CD8-positive, alpha-beta memory T cell (primary cell): ENCODE results near the gene ZNF556. TPM values are rescaled to one million over a fixed set of nuclear protein-coding genes. Genes with fewer than 3 reads are reported as not detected.
"Not testable (repeated sequence)": the region's sequence is repeated elsewhere in the genome, so short reads cannot be mapped to it uniquely, and the experiment has no call there.

Experiments used
- CTCF ChIA-PET: fragments of 350-600 bp; sonication (Branson Sonifier 250); formaldehyde crosslinking; loops from one replicate; lab custom pipeline; 2021; ENCODE audit warnings: antibody characterized with exemption; lab: Charles Lee
- POLR2A ChIA-PET: fragments of 350-600 bp; sonication (Branson Sonifier 250); formaldehyde crosslinking; loops from one replicate; lab custom pipeline; 2021; ENCODE audit warnings: antibody characterized with exemption; lab: Charles Lee
- DNase-seq, 5 donors: peaks; one replicate each; pipeline versions ENCODE4 v3.0.0 to v3.0.0-alpha.2; 2020 to 2022; ENCODE audit warnings: mixed read lengths in 1 of 5
- H3K27ac ChIP-seq: one replicate; pipeline ENCODE4 v1.7.0; 2013; ENCODE audit warnings: low read depth, mild to moderate bottlenecking, low read length, moderate library complexity
- H3K27me3 ChIP-seq: 2 replicates; pipeline ENCODE4 v1.7.0; 2013; ENCODE audit warnings: low read length, mild to moderate bottlenecking; ENCODE audit not compliant: insufficient read depth, poor library complexity, severe bottlenecking
- H3K36me3 ChIP-seq: 2 replicates; pipeline ENCODE4 v1.7.0; 2013; ENCODE audit warnings: mild to moderate bottlenecking, low read length, moderate library complexity; ENCODE audit not compliant: insufficient read depth
- H3K4me1 ChIP-seq: 2 replicates; pipeline ENCODE4 v1.7.0; 2013; ENCODE audit warnings: mild to moderate bottlenecking, low read length, moderate library complexity; ENCODE audit not compliant: insufficient read depth
- H3K4me3 ChIP-seq: 2 replicates; pipeline ENCODE4 v1.7.0; 2013; ENCODE audit warnings: mild to moderate bottlenecking, low read length
- H3K9me3 ChIP-seq: 2 replicates; pipeline ENCODE4 v1.7.0; 2013; ENCODE audit warnings: mild to moderate bottlenecking, low read length
- H3K27ac Mint-ChIP-seq, 8 donors: one replicate each; pipeline ENCODE4 v1.8.0; 2020 to 2021; ENCODE audit warnings: mixed read lengths in 8 of 8, mild to moderate bottlenecking in 6 of 8, inconsistent platforms in 3 of 8, moderate library complexity in 3 of 8
- H3K27me3 Mint-ChIP-seq, 2 donors: one replicate each; pipeline ENCODE4 v1.8.0; 2020 to 2021; ENCODE audit warnings: mixed read lengths in 2 of 2, mild to moderate bottlenecking in 1 of 2, moderate library complexity in 1 of 2
- H3K36me3 Mint-ChIP-seq, 3 donors: one replicate each; pipeline ENCODE4 v1.8.0; 2020 to 2021; ENCODE audit warnings: mixed read lengths in 3 of 3, inconsistent platforms in 1 of 3, mild to moderate bottlenecking in 1 of 3
- H3K4me1 Mint-ChIP-seq, 3 donors: one replicate each; pipeline ENCODE4 v1.8.0; 2020 to 2021; ENCODE audit warnings: mixed read lengths in 3 of 3, inconsistent platforms in 1 of 3, mild to moderate bottlenecking in 1 of 3
- H3K4me3 Mint-ChIP-seq, 7 donors: one replicate each; pipeline ENCODE4 v1.8.0; 2020 to 2021; ENCODE audit warnings: mixed read lengths in 7 of 7, mild to moderate bottlenecking in 6 of 7, moderate library complexity in 4 of 7, inconsistent platforms in 2 of 7
- H3K9me3 Mint-ChIP-seq, 5 donors: one replicate each; pipeline ENCODE4 v1.8.0; 2020 to 2022; ENCODE audit warnings: mixed read lengths in 5 of 5, mild to moderate bottlenecking in 3 of 5, moderate library complexity in 2 of 5, inconsistent platforms in 1 of 5
- polyA plus RNA-seq: library from polyadenylated mRNA; unstranded; fragments of 300-500 nt; fragmentation: Illumina TruSeq; gene quantifications from one replicate; pipeline ENCODE4 v1.2.3, GENCODE V29; 2021
- total RNA-seq, 2 experiments: library from RNA; stranded (reverse); gene quantifications; one replicate each; pipeline ENCODE4 v1.2.3, GENCODE V29; 2021

The ZNF556 gene
- total and polyA plus RNA-seq, 3 experiments from 2014 or later: not detected

DNA sequence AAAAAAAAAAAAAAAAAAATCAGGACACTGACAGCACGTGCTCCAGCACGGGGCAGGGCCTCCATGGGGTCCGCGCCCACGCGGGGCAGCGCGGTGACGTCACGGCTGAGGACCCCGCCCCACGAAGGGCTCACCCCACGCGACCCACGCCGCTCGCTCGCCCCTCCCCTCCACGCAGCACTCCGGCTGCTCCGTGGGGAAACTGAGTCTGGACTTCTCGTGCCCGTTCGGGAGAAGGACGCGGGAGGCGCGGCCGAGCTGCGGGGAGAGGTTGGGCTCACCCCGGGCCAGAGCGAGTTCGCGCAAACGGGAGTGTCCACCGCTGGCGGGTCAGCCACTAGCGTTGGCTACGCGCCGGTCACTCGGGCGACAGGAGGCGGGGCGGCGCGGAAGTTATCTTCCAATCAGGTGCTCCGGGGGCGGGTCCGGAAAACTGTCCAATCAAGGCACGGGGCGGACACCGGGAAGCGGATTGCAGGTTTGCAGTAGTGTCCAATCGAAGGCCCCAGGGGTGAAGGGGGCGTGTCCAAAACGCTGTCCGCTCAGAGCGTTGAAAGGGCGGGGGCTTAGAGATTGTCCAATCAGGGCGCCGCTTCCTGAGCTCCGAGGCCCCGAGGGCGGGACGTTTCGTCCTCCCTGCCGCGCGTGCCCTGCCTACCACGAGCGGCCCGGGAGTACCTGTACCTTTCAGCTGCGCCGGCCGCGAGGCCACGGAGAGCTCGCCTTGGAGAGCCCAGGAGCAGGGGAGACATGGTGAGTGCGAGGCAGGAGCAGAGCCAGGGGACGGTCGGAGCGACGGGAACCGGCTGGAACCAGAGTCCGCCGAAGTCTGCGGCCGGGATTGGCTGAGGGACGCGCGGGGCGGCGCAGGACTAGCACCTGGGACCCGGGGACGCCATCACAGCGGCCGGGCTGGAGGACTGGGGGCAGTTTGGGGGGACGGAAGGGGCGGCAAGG lies 33.4 kb downstream of the ZNF556 start, which contains the start of gene ZNF57:
Gene ZNF57, plus strand, starts transcription at position 633 of the 957 bp plus-strand sequence. Its CDS starts 118 bp downstream, at position 751.
- no peaks in the 10 kb centered on the region for H3K27me3 ChIP-seq
- POLR2A ChIA-PET: interaction anchor here (0.6 to 1.1 kb wide), 3 partner anchors 50 to 984 kb away, joined by 3 to 10 read pairs (median 4); no protein-coding TSS in a partner anchor
- H3K36me3 ChIP-seq: no peaks in the 10 kb centered on the region
- H3K4me1 ChIP-seq: peaks cover 8% of the 10 kb centered on the region
- peaks cover 6% of the 10 kb centered on the region for H3K9me3 ChIP-seq
- Mint-ChIP-seq H3K27me3 (peaks cover 0 to 1% of the 10 kb centered on the region in 2 donors), H3K4me1 (peaks cover 15 to 26% (median 26%) of the 10 kb centered on the region in 3 donors), H3K27ac (peak within 1 kb of the TSS; percentile 65 to 93 (median 87)), H3K4me3 (peak within 1 kb of the TSS; percentile 87 to 98 (median 96)), H3K36me3 (peaks cover 0 to 6% (median 4%) of the 10 kb centered on the region in 3 donors), H3K9me3 (peaks cover 0 to 8% (median 6%) of the 10 kb centered on the region in 5 donors)
- peak within 1 kb of the TSS; percentile 47 for H3K27ac ChIP-seq
- CTCF ChIA-PET: interaction anchor here (1.1 to 1.3 kb wide), 2 partner anchors 13 to 253 kb away, joined by 4 read pairs; no protein-coding TSS in a partner anchor
- DNase-seq: peak; percentile 94 to 98 (median 96)
- H3K4me3 ChIP-seq: peak within 1 kb of the TSS; percentile 79

DNA sequence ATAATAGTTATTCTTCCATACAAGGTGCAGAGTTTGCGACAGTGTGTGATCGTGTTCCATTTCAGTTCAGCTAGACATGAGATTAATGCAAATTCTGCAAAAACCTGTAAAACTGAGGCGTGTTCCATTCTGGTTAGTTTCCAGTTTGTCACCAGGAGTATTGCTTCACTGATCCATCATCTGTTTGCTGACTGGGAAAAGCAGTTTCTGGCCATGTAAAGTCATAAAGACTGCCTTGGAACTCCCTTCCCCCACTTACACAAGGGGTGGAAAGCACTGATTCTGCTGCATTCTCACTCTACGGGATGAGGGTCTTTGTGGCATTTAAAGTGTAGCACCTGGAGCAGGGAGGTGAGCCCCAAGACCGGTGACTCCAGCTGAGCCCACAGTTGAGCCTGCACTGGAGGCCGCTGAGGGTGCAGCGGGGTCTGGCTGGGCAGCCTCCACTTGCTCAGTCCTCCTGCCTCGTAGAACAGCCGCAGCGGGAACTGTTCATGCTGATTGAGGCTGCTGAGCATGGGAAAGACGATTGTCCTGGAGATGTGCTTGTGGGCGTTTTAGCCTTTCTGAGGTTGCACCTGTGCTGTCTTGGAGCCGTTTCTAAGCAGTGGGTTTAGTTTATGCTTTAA lies 35.6 kb downstream of the ZNF556 start:
- H3K27me3 Mint-ChIP-seq: peaks cover 0 to 1% of the 10 kb centered on the region in 2 donors
- ChIA-PET POLR2A (no interaction called here), CTCF (no interaction called here)
- H3K36me3 ChIP-seq: no peaks in the 10 kb centered on the region
- no peak overlapping the region for H3K27ac ChIP-seq
- peak overlapping the region in 1 of 8 donors; percentile 27 for H3K27ac Mint-ChIP-seq
- H3K4me1 ChIP-seq: peaks cover 8% of the 10 kb centered on the region
- H3K4me3 Mint-ChIP-seq: peak overlapping the region in 4 of 7 donors; percentile 87 to 97 (median 94)
- no peaks in the 10 kb centered on the region for H3K9me3 ChIP-seq
- no peaks in the 10 kb centered on the region for H3K27me3 ChIP-seq
- H3K4me3 ChIP-seq: no peak overlapping the region
- DNase-seq: no peak
- H3K36me3 Mint-ChIP-seq: peaks cover 0 to 6% (median 4%) of the 10 kb centered on the region in 3 donors
- peaks cover 0 to 1% (median 0%) of the 10 kb centered on the region in 5 donors for H3K9me3 Mint-ChIP-seq
- peaks cover 15 to 33% (median 31%) of the 10 kb centered on the region in 3 donors for H3K4me1 Mint-ChIP-seq

DNA sequence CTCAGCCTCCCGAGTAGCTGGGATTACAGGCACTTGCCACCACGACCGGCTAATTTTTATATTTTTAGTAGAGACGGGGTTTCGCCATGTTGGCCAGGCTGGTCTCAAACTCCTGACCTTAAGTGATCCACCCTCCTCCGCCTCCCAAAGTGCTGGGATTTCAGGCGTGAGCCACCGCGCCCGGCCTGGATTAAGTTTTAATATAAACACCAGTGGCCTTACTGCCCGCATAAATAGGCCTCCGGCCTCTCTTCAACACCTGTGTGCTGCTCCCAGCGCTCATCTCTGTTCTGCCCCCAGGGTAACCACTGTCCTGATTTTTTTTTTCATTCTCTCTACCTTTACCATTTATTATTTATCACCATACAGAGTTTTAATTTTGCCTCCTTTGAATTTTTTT lies 36.2 kb downstream of the ZNF556 start:
- not testable (repeated sequence) for H3K9me3 Mint-ChIP-seq, H3K27ac ChIP-seq, H3K9me3 ChIP-seq, H3K4me1 ChIP-seq, H3K36me3 Mint-ChIP-seq, DNase-seq, H3K27me3 ChIP-seq, H3K36me3 ChIP-seq, H3K27me3 Mint-ChIP-seq, H3K4me3 ChIP-seq
- Mint-ChIP-seq H3K4me1 (peaks cover 15 to 33% (median 31%) of the 10 kb centered on the region in 3 donors), H3K4me3 (peak overlapping the region in 2 of 7 donors; percentile 40 to 75), H3K27ac (peak overlapping the region in 2 of 8 donors; percentile 27 to 54)
- POLR2A ChIA-PET: interaction anchor here (0.6 kb wide), 1 partner anchor 527 kb away, joined by 5 read pairs; no protein-coding TSS in a partner anchor
- CTCF ChIA-PET: interaction anchor here (1.2 kb wide), 1 partner anchor 255 kb away, joined by 3 read pairs; no protein-coding TSS in a partner anchor

DNA sequence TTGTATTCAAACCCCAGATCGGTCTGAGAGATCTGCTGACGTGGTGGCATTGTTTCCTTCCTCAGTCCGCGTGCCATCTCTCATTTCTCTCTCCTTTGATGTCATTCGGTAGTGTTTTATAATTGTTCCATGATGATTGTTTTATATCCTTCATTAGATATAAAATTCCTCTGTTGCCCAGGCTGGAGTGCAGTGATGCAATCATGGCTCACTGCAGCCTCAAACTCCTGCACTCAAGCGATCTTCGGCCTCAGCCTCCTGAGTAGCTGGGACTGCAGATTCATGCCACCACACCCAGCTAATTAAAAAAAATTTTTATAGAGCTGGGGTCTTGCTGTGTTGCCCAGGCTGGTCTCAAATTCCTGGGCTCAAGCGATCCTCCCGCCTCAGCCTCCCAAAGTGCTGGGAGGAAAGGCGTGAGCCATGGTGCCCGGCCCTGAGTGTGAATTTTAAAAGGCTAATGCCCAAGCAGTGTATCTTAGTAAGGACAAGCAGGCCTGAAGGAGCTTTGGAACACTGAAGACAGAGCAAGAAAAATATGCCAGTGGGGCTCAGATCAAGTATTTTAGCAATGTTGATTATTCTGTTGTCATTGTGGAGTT lies 38.9 kb downstream of the ZNF556 start:
- POLR2A ChIA-PET: no interaction called here
- H3K27ac Mint-ChIP-seq: no peak overlapping the region
- Histone ChIP-seq H3K36me3 (no peaks in the 10 kb centered on the region), H3K4me1 (peaks cover 8% of the 10 kb centered on the region), H3K4me3 (no peak overlapping the region), H3K9me3 (no peaks in the 10 kb centered on the region), H3K27ac (no peak overlapping the region), H3K27me3 (no peaks in the 10 kb centered on the region)
- H3K36me3 Mint-ChIP-seq: peaks cover 0 to 4% (median 2%) of the 10 kb centered on the region in 3 donors
- H3K4me1 Mint-ChIP-seq: peaks cover 15 to 37% (median 32%) of the 10 kb centered on the region in 3 donors
- H3K27me3 Mint-ChIP-seq: no peaks in the 10 kb centered on the region
- H3K4me3 Mint-ChIP-seq: no peak overlapping the region
- no peaks in the 10 kb centered on the region for H3K9me3 Mint-ChIP-seq
- no peak for DNase-seq
- CTCF ChIA-PET: no interaction called here

DNA sequence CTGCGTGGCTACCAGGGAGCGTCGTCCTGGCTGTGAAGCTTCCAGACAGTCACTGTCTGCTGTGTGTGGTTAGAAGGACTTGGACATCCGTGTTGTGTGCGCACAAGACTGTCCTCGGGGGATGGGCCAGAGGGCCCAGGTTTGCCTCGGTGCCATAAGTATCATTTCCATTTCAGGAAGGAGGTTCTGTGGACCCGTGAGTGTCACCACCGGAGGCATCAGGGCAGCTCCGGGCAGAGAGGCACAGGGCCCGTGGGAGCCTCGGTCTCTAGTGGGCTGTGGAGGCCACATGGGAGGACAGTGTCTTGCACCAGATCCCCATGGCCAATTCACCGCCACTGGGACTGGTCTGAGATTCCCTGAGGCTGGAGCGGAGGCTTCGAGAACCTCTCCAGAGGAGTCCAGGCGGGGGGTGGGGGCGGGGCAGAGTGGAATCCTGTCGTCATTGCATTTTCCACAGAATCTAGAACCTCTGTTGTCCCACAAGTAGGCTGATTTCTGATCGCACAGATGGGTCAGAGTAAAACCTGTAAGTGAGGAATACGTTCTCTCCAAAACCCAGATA lies 39.6 kb downstream of the ZNF556 start:
- DNase-seq: no peak
- Mint-ChIP-seq H3K4me3 (no peak overlapping the region), H3K27ac (no peak overlapping the region), H3K36me3 (peaks cover 0 to 6% (median 2%) of the 10 kb centered on the region in 3 donors), H3K4me1 (peaks cover 12 to 33% (median 25%) of the 10 kb centered on the region in 3 donors), H3K27me3 (no peaks in the 10 kb centered on the region), H3K9me3 (no peaks in the 10 kb centered on the region)
- no peaks in the 10 kb centered on the region for H3K36me3 ChIP-seq
- no peaks in the 10 kb centered on the region for H3K9me3 ChIP-seq
- H3K4me3 ChIP-seq: no peak overlapping the region
- ChIA-PET POLR2A (no interaction called here), CTCF (no interaction called here)
- H3K27ac ChIP-seq: no peak overlapping the region
- peaks cover 6% of the 10 kb centered on the region for H3K4me1 ChIP-seq
- no peaks in the 10 kb centered on the region for H3K27me3 ChIP-seq

DNA sequence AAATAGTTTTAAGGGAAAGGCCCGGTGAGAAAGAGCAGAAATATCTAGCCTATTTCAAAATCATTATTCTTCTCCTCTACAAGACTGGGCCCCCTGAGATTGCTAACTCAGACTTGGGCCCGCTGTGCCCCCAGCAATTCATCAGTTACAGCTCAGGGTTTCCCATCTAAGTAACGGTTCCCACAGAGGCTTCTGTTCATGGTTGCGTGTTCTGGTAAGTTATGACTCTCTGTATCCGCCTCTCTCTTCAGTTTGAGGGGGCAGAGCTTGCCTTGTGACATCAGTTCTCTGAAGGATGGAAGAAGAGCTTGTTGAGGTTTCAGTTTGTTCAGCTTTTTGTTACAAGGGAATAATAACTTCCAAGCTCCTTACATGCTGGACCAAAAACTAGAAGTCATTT lies 45.2 kb downstream of the ZNF556 start:
- no peak overlapping the region for H3K27ac Mint-ChIP-seq
- Histone ChIP-seq H3K4me1 (no peaks in the 10 kb centered on the region), H3K27me3 (no peaks in the 10 kb centered on the region), H3K27ac (no peak overlapping the region), H3K36me3 (peaks cover 15% of the 10 kb centered on the region), H3K9me3 (peaks cover 6% of the 10 kb centered on the region), H3K4me3 (no peak overlapping the region)
- peaks cover 2 to 9% (median 7%) of the 10 kb centered on the region in 5 donors for H3K9me3 Mint-ChIP-seq
- H3K27me3 Mint-ChIP-seq: no peaks in the 10 kb centered on the region
- POLR2A ChIA-PET: no interaction called here
- no peak for DNase-seq
- H3K4me1 Mint-ChIP-seq: peaks cover 6 to 27% (median 11%) of the 10 kb centered on the region in 3 donors
- peaks cover 13 to 28% (median 23%) of the 10 kb centered on the region in 3 donors for H3K36me3 Mint-ChIP-seq
- CTCF ChIA-PET: no interaction called here
- no peak overlapping the region for H3K4me3 Mint-ChIP-seq
